GM12878 (cell line): ENCODE results near the gene CRY1. TPM values are rescaled to one million over a fixed set of nuclear protein-coding genes. Genes with fewer than 3 reads are reported as not detected.

Experiments
- ATAC-seq: fragments of 200-7000 bp; cut with Tn5 transposase; 3 replicates; pipeline ENCODE4 v1.9.1; 2020; ENCODE audit warnings: mild to moderate bottlenecking, moderate library complexity
- BruUV-seq: library from RNA; stranded (reverse); fragments of 400-500 nt; replicated peaks from 2 replicates; lab custom pipeline; 2021; lab: Mats Ljungman, UMichigan
- CTCF ChIA-PET: fragments of 300-600 bp; sonication (Branson Sonifier 250); formaldehyde crosslinking; extraction: SDS; loops from one replicate; lab custom pipeline; 2021; ENCODE audit warnings: inconsistent platforms; lab: Yijun Ruan, JAX
- POLR2A ChIA-PET: fragments of 350-600 bp; formaldehyde crosslinking; extraction: SDS; loops from one replicate; lab custom pipeline; 2021; ENCODE audit warnings: inconsistent platforms; lab: Charles Lee
- RAD21 ChIA-PET: fragments of 300-600 bp; sonication (Branson Sonifier 250); formaldehyde crosslinking; loops from one replicate; lab custom pipeline; 2023; ENCODE audit warnings: antibody characterized with exemption; ENCODE audit not compliant: unreplicated experiment; lab: Charles Lee
- SMC1A ChIA-PET: fragments of 300-600 bp; sonication (Branson Sonifier 250); formaldehyde crosslinking; loops from one replicate; lab custom pipeline; 2023; ENCODE audit not compliant: unreplicated experiment, uncharacterized antibody; lab: Charles Lee
- DNase-seq: peaks from one replicate; pipeline ENCODE4 v3.0.0-alpha.2; 2011; ENCODE audit warnings: low read depth, low spot score
- FAIRE-seq: peaks from 3 replicates; lab custom pipeline; 2011; peaks lifted over from hg19 to GRCh38; lab: Jason Lieb, UNC
- H2AFZ ChIP-seq: 2 replicates; pipeline ENCODE4 v1.6.0; 2011; ENCODE audit warnings: low read depth, low read length, control low read depth; ENCODE audit not compliant: control insufficient read depth
- H3K27ac ChIP-seq: 2 replicates; pipeline ENCODE4 v1.5.1; 2011; ENCODE audit warnings: control low read depth; ENCODE audit not compliant: control insufficient read depth, insufficient read depth
- H3K27me3 ChIP-seq, 2 experiments: replicated peaks in 1 of 2; 2 replicates each; pipeline versions ENCODE4 v1.6.0 to v1.6.1; 2011; ENCODE audit warnings: low read length in 1 of 2; ENCODE audit not compliant: control insufficient read depth in 2 of 2, insufficient read depth in 2 of 2
- H3K36me3 ChIP-seq, 2 experiments: 2 replicates each; pipeline ENCODE4 v1.5.1; 2011; ENCODE audit warnings: low read length in 1 of 2; ENCODE audit not compliant: control insufficient read depth in 2 of 2, insufficient read depth in 2 of 2
- H3K4me1 ChIP-seq: 2 replicates; pipeline ENCODE4 v1.6.1; 2011; ENCODE audit warnings: mild to moderate bottlenecking, low read length, moderate library complexity, mixed read lengths; ENCODE audit not compliant: control insufficient read depth, insufficient read depth
- H3K4me2 ChIP-seq: 2 replicates; pipeline ENCODE4 v1.6.0; 2011; ENCODE audit warnings: control low read depth; ENCODE audit not compliant: control insufficient read depth, insufficient read depth
- H3K4me3 ChIP-seq: fragments of 200-600 bp; sonication (generic); 2 replicates; pipeline ENCODE4 v1.5.1; 2016
- H3K79me2 ChIP-seq: 2 replicates; pipeline ENCODE4 v1.6.0; 2011; ENCODE audit warnings: low read length; ENCODE audit not compliant: control insufficient read depth, insufficient read depth
- H3K9ac ChIP-seq: 2 replicates; pipeline ENCODE4 v1.8.0; 2011; ENCODE audit warnings: low read length, control low read depth, mixed read lengths; ENCODE audit not compliant: control insufficient read depth, insufficient read depth
- H3K9me3 ChIP-seq: replicated peaks from 3 replicates; pipeline ENCODE4 v1.5.1; 2011; ENCODE audit warnings: mild to moderate bottlenecking, low read length; ENCODE audit not compliant: control insufficient read depth, insufficient read depth
- H4K20me1 ChIP-seq: 2 replicates; pipeline ENCODE4 v1.6.0; 2011; ENCODE audit not compliant: control insufficient read depth, insufficient read depth
- BHLHE40 ChIP-seq, 2 experiments: fragments of 450-650 bp in 1 of 2; IDR thresholded peaks; 2 replicates each; pipeline ENCODE4 v1.6.1; 2011 to 2017; ENCODE audit warnings: low read depth in 2 of 2, borderline replicate concordance in 1 of 2, improper control_type of control experiment in 1 of 2, low read length in 1 of 2, mild to moderate bottlenecking in 1 of 2
- ELK1 ChIP-seq: IDR thresholded peaks from 2 replicates; pipeline ENCODE4 v1.6.1; 2012; ENCODE audit warnings: low read depth, low read length, improper control_type of control experiment
- IKZF1 ChIP-seq: fragments of 450-650 bp; conservative IDR thresholded peaks from 2 replicates; pipeline ENCODE4 v1.6.1; 2017; ENCODE audit warnings: antibody characterized with exemption, mild to moderate bottlenecking
- SMAD5 ChIP-seq: IDR thresholded peaks from 2 replicates; pipeline ENCODE4 v1.6.1; 2016; ENCODE audit warnings: antibody characterized with exemption, low read depth
- ZNF24 ChIP-seq: fragments of 450-650 bp; IDR thresholded peaks from 2 replicates; pipeline ENCODE4 v1.6.1; 2017; ENCODE audit warnings: antibody characterized with exemption, mild to moderate bottlenecking
- WGBS: methylation state at CpG from one replicate; pipeline ENCODE4 v1.1.6; 2016; ENCODE audit warnings: low lambda C conversion rate; ENCODE audit not compliant: insufficient replicate concordance, insufficient coverage; ENCODE audit errors: missing lambda C conversion rate; 5-methylcytosine and 5-hydroxymethylcytosine counted together
- in situ Hi-C: fragments of 300-500 bp; cut with MboI; formaldehyde crosslinking; loops from 9 replicates; pipeline ENCODE4 v1.14.3; 2018; ENCODE audit warnings: mixed read lengths
- intact Hi-C: fragments of 100-400 bp; cut with micrococcal nuclease; formaldehyde crosslinking; loops from one replicate; pipeline ENCODE4 v1.14.2; 2022; ENCODE audit not compliant: unreplicated experiment
- polyA plus RNA-seq, 11 experiments: library from polyadenylated mRNA; depleted of rRNA in 4 of 11; unstranded in 6 of 11; stranded (reverse) in 5 of 11; fragments of >200 nt; fragmentation: Nextera tagmentation in 4 of 11; fragmentation: Illumina TruSeq in 1 of 11; extraction: Ambion mirVana in 4 of 11; extraction: Trizol in 1 of 11; gene quantifications; 1 replicate in 1 of 11; 2 replicates in 10 of 11; pipeline versions ENCODE4 v1.2.1 to v1.2.3, GENCODE V29; 2011 to 2016; ENCODE audit warnings: inconsistent platforms in 2 of 11, missing spikeins in 2 of 11, low read depth in 1 of 11
- total RNA-seq, 4 experiments: library from RNA; depleted of rRNA in 3 of 4; stranded (reverse); fragments of >200 nt in 3 of 4; fragmentation: Illumina TruSeq in 1 of 4; extraction: Trizol in 1 of 4; gene quantifications; 2 replicates each; pipeline versions ENCODE4 v1.2.1 to v1.2.3, GENCODE V29; 2013 to 2021
- TF ChIP-seq, protein P1 (sequence below): IDR thresholded peaks from 2 replicates; pipeline ENCODE4 v1.6.1; 2011; ENCODE audit warnings: low read depth, low read length, improper control_type of control experiment, borderline replicate concordance
- TF ChIP-seq, protein P2 (sequence below): fragments of 450-650 bp; formaldehyde crosslinking; IDR thresholded peaks from 2 replicates; pipeline ENCODE4 v1.5.0; 2022; ENCODE audit warnings: mild to moderate bottlenecking, missing genetic modification characterization
- TF ChIP-seq, protein P3 (sequence below): fragments of 450-650 bp; conservative IDR thresholded peaks from 2 replicates; pipeline ENCODE4 v1.6.1; 2017; ENCODE audit warnings: mild to moderate bottlenecking, moderate library complexity
- TF ChIP-seq, protein P4 (sequence below): fragments of 450-650 bp; IDR thresholded peaks from 2 replicates; pipeline ENCODE4 v1.6.1; 2017; ENCODE audit warnings: mild to moderate bottlenecking, moderate library complexity

The CRY1 gene
- total and polyA plus RNA-seq, 10 of the 15 experiments (the other 5 are each of a cell fraction or from before 2014, with no cell fraction given): 1.6 to 10.9 (median 5.4) TPM

GRCh38 chr12:107091381-107091780, 2.0 kb downstream of the CRY1 start (continued):
- TF ChIP-seq, protein P1, sequence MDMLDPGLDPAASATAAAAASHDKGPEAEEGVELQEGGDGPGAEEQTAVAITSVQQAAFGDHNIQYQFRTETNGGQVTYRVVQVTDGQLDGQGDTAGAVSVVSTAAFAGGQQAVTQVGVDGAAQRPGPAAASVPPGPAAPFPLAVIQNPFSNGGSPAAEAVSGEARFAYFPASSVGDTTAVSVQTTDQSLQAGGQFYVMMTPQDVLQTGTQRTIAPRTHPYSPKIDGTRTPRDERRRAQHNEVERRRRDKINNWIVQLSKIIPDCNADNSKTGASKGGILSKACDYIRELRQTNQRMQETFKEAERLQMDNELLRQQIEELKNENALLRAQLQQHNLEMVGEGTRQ: no peak
- TF ChIP-seq, protein P2, sequence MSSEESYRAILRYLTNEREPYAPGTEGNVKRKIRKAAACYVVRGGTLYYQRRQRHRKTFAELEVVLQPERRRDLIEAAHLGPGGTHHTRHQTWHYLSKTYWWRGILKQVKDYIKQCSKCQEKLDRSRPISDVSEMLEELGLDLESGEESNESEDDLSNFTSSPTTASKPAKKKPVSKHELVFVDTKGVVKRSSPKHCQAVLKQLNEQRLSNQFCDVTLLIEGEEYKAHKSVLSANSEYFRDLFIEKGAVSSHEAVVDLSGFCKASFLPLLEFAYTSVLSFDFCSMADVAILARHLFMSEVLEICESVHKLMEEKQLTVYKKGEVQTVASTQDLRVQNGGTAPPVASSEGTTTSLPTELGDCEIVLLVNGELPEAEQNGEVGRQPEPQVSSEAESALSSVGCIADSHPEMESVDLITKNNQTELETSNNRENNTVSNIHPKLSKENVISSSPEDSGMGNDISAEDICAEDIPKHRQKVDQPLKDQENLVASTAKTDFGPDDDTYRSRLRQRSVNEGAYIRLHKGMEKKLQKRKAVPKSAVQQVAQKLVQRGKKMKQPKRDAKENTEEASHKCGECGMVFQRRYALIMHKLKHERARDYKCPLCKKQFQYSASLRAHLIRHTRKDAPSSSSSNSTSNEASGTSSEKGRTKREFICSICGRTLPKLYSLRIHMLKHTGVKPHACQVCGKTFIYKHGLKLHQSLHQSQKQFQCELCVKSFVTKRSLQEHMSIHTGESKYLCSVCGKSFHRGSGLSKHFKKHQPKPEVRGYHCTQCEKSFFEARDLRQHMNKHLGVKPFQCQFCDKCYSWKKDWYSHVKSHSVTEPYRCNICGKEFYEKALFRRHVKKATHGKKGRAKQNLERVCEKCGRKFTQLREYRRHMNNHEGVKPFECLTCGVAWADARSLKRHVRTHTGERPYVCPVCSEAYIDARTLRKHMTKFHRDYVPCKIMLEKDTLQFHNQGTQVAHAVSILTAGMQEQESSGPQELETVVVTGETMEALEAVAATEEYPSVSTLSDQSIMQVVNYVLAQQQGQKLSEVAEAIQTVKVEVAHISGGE (CRISPR knock-in tag): no peak
- no peak for TF ChIP-seq SMAD5
- TF ChIP-seq, protein P3, sequence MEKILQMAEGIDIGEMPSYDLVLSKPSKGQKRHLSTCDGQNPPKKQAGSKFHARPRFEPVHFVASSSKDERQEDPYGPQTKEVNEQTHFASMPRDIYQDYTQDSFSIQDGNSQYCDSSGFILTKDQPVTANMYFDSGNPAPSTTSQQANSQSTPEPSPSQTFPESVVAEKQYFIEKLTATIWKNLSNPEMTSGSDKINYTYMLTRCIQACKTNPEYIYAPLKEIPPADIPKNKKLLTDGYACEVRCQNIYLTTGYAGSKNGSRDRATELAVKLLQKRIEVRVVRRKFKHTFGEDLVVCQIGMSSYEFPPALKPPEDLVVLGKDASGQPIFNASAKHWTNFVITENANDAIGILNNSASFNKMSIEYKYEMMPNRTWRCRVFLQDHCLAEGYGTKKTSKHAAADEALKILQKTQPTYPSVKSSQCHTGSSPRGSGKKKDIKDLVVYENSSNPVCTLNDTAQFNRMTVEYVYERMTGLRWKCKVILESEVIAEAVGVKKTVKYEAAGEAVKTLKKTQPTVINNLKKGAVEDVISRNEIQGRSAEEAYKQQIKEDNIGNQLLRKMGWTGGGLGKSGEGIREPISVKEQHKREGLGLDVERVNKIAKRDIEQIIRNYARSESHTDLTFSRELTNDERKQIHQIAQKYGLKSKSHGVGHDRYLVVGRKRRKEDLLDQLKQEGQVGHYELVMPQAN: no peak

DNA sequence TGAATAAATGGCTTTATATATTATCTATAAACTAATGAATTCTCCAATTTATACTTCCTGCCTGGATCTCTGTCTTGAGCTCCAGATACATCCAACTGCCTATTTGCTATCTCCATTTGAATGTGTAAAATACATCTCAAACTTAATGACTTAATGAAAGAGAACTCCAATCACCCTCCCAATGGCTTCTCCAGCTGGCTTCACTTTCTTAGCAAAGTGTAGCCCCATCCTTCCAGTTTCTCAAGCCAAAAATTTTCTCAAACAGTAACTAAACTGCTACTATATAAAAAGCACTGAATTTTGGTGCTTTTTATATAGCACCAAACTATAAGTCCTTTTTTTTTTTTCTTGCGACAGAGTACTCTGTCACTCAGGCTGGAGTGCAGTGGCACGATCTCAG, 2.6 kb downstream of the CRY1 start:
- no peak for FAIRE-seq
- no TSS peak for BruUV-seq
- WGBS: 69% methylated on average over 2 of the region's 2 CpGs
- TF ChIP-seq, protein P4, sequence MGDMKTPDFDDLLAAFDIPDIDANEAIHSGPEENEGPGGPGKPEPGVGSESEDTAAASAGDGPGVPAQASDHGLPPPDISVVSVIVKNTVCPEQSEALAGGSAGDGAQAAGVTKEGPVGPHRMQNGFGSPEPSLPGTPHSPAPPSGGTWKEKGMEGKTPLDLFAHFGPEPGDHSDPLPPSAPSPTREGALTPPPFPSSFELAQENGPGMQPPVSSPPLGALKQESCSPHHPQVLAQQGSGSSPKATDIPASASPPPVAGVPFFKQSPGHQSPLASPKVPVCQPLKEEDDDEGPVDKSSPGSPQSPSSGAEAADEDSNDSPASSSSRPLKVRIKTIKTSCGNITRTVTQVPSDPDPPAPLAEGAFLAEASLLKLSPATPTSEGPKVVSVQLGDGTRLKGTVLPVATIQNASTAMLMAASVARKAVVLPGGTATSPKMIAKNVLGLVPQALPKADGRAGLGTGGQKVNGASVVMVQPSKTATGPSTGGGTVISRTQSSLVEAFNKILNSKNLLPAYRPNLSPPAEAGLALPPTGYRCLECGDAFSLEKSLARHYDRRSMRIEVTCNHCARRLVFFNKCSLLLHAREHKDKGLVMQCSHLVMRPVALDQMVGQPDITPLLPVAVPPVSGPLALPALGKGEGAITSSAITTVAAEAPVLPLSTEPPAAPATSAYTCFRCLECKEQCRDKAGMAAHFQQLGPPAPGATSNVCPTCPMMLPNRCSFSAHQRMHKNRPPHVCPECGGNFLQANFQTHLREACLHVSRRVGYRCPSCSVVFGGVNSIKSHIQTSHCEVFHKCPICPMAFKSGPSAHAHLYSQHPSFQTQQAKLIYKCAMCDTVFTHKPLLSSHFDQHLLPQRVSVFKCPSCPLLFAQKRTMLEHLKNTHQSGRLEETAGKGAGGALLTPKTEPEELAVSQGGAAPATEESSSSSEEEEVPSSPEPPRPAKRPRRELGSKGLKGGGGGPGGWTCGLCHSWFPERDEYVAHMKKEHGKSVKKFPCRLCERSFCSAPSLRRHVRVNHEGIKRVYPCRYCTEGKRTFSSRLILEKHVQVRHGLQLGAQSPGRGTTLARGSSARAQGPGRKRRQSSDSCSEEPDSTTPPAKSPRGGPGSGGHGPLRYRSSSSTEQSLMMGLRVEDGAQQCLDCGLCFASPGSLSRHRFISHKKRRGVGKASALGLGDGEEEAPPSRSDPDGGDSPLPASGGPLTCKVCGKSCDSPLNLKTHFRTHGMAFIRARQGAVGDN: no peak
- TF ChIP-seq ZNF24 (no peak), BHLHE40 (IDR thresholded peaks at IDR 0.05; ENCODE audit: borderline replicate concordance in 1 of 2, low read depth in 2 of 2, low read length in 1 of 2) (no peak), IKZF1 (no peak), ELK1 (no peak)

More for the DNA sequence above, 2.6 kb downstream of the CRY1 start:
- SMC1A ChIA-PET: interaction anchor here (1.0 to 1.1 kb wide), 2 partner anchors 10 to 14 kb away, joined by 3 to 4 read pairs; no protein-coding TSS in a partner anchor
- H3K9me3 ChIP-seq: no peaks in the 10 kb centered on the region; the same call in 2 of the 3 replicates
- intact Hi-C loops (no loop called here), in situ Hi-C loops (no loop called here)
- no peak overlapping the region for H3K4me2 ChIP-seq
- RAD21 ChIA-PET: interaction anchor here (0.6 to 1.0 kb wide), 2 partner anchors 10 to 135 kb away, joined by 3 read pairs; partner anchors contain the start of gene TMEM263
- H4K20me1 ChIP-seq: no peaks in the 10 kb centered on the region
- no peaks in the 10 kb centered on the region for H3K79me2 ChIP-seq
- H3K4me3 ChIP-seq: no peak overlapping the region
- POLR2A ChIA-PET: interaction anchor here (1.0 kb wide), 1 partner anchor 11 kb away, joined by 3 read pairs; no protein-coding TSS in a partner anchor
- no peak for ATAC-seq
- H2AFZ ChIP-seq: no peak overlapping the region
- H3K4me1 ChIP-seq: no peaks in the 10 kb centered on the region
- H3K36me3 ChIP-seq: no peaks in the 10 kb centered on the region
- H3K27me3 ChIP-seq: peaks cover 0 to 2% of the 10 kb centered on the region in 2 experiments; a peak in 1 of 4 replicates
- CTCF ChIA-PET: interaction anchor here (1.0 to 5.9 kb wide), 4 partner anchors 12 to 24 kb away, joined by 3 to 41 read pairs (median 6); no protein-coding TSS in a partner anchor
- no peak for DNase-seq
- no peak overlapping the region for H3K9ac ChIP-seq
- H3K27ac ChIP-seq: no peak overlapping the region
